ENCODE measurements around the gene DHX32. TPM values are rescaled to one million over a fixed set of nuclear protein-coding genes. Genes with fewer than 3 reads are reported as not detected.
"Not testable (repeated sequence)": the region's sequence is repeated elsewhere in the genome, so short reads cannot be mapped to it uniquely, and the experiment has no call there.

The DHX32 gene, protein sequence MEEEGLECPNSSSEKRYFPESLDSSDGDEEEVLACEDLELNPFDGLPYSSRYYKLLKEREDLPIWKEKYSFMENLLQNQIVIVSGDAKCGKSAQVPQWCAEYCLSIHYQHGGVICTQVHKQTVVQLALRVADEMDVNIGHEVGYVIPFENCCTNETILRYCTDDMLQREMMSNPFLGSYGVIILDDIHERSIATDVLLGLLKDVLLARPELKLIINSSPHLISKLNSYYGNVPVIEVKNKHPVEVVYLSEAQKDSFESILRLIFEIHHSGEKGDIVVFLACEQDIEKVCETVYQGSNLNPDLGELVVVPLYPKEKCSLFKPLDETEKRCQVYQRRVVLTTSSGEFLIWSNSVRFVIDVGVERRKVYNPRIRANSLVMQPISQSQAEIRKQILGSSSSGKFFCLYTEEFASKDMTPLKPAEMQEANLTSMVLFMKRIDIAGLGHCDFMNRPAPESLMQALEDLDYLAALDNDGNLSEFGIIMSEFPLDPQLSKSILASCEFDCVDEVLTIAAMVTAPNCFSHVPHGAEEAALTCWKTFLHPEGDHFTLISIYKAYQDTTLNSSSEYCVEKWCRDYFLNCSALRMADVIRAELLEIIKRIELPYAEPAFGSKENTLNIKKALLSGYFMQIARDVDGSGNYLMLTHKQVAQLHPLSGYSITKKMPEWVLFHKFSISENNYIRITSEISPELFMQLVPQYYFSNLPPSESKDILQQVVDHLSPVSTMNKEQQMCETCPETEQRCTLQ
- polyA plus RNA-seq (2013, experiment 1 of 2), result 8.4 TPM
- 8.0 TPM for polyA plus RNA-seq (2013, experiment 2 of 2)

DNA sequence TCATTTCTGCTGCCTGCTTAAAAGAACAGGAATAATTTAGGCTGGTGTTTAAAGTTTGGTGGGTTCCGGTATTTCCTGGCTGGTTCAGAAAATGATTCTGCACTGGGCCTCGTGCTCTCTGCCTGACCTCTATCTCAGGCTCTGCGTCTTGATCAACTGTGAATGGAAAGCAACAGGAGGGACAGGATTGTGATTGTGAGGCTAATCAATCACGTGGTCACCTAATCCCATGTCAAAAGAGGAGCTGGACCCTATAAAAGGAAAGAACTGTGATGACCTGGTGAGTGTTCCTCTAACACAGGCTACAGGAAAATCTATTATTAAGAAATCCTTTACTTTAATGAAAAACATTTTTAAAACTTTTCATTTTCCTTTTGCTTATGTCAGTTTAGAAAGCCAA lies at the start of gene DHX32:
DHX32 (minus strand) TSS at position 101 of the 400 bp plus-strand sequence. CDS start 468 bp downstream, outside the sequence.
- H3K4me2 ChIP-seq (ENCODE audit: low read length), result no peak within 1 kb of the TSS
- H2BK15ac ChIP-seq (replicated peaks; ENCODE audit: low read depth), result no peak within 1 kb of the TSS
- H4K5ac ChIP-seq (ENCODE audit: low read length), result no peak within 1 kb of the TSS
- no peak within 1 kb of the TSS for H3K4ac ChIP-seq (ENCODE audit: low read depth, low read length)
- H3K27me3 ChIP-seq (ENCODE audit: insufficient read depth, low read length, poor library complexity), result no peaks in the 10 kb centered on the region
- H3K27ac ChIP-seq (ENCODE audit: low read depth, low read length), result peak within 1 kb of the TSS; percentile 17
- H2BK120ac ChIP-seq (ENCODE audit: low read depth, low read length), result no peak within 1 kb of the TSS
- no peak within 1 kb of the TSS for H3K9ac ChIP-seq (ENCODE audit: low read length)
- no CpG with 5 or more reads among the region's 4 CpGs for WGBS (ENCODE audit: extremely low coverage, insufficient coverage, low lambda C conversion rate)
- no peak within 1 kb of the TSS for H2AK5ac ChIP-seq (ENCODE audit: low read length)
- no peaks in the 10 kb centered on the region for H3K36me3 ChIP-seq (ENCODE audit: control insufficient read depth, insufficient read depth, low read length)
- DNase-seq, result peak; percentile 91
- no peaks in the 10 kb centered on the region for H3K79me2 ChIP-seq (ENCODE audit: control insufficient read depth, insufficient read depth, low read length)
- no peaks in the 10 kb centered on the region for H3K79me1 ChIP-seq (ENCODE audit: low read length)
- no peak within 1 kb of the TSS for H3K4me3 ChIP-seq (ENCODE audit: low read length)
- H3K18ac ChIP-seq (ENCODE audit: low read length), result no peak within 1 kb of the TSS
- no peak within 1 kb of the TSS for H4K8ac ChIP-seq (ENCODE audit: low read depth, low read length)
- H3K4me1 ChIP-seq (ENCODE audit: control insufficient read depth, low read depth, low read length), result peaks cover 6% of the 10 kb centered on the region
- no peak within 1 kb of the TSS for H3K23ac ChIP-seq (ENCODE audit: low read length)
- H2BK5ac ChIP-seq (ENCODE audit: low read length), result no peak within 1 kb of the TSS
- no peak within 1 kb of the TSS for H3K56ac ChIP-seq (ENCODE audit: low read length)

DNA sequence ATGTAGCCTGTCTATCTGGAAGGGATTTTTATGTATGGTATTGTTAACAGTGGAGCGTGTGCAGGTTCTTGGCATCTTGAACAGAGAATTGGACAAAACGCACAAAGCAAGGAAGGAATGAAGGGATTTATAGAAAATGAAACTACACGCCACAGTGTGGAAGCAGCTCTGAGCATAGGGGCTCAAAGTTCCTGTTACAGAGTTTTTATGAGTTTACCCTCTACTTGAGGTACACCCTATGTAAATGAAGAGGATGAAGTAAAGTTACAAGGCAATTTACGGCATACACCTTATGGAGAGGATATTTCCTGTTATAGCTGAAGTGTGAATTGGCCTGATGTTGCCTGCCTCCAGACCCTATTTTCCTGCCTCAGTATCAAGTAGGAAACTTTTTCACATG lies 48.5 kb upstream of the DHX32 start:
- no peak overlapping the region for H4K8ac ChIP-seq (ENCODE audit: low read depth, low read length)
- H3K4me3 ChIP-seq (ENCODE audit: low read length), result no peak overlapping the region
- no peaks in the 10 kb centered on the region for H3K79me1 ChIP-seq (ENCODE audit: low read length)
- no peak overlapping the region for H2BK120ac ChIP-seq (ENCODE audit: low read depth, low read length)
- H3K23ac ChIP-seq (ENCODE audit: low read length), result no peak overlapping the region
- no peak overlapping the region for H4K5ac ChIP-seq (ENCODE audit: low read length)
- no peaks in the 10 kb centered on the region for H3K27me3 ChIP-seq (ENCODE audit: insufficient read depth, low read length, poor library complexity)
- no peaks in the 10 kb centered on the region for H3K79me2 ChIP-seq (ENCODE audit: control insufficient read depth, insufficient read depth, low read length)
- no peak overlapping the region for H2BK15ac ChIP-seq (replicated peaks; ENCODE audit: low read depth)
- H3K36me3 ChIP-seq (ENCODE audit: control insufficient read depth, insufficient read depth, low read length), result no peaks in the 10 kb centered on the region
- no peak overlapping the region for H3K18ac ChIP-seq (ENCODE audit: low read length)
- no peak overlapping the region for H2AK5ac ChIP-seq (ENCODE audit: low read length)
- no peak overlapping the region for H3K27ac ChIP-seq (ENCODE audit: low read depth, low read length)
- no peak overlapping the region for H3K56ac ChIP-seq (ENCODE audit: low read length)
- no peak for DNase-seq
- no peak overlapping the region for H3K4ac ChIP-seq (ENCODE audit: low read depth, low read length)
- WGBS (ENCODE audit: extremely low coverage, insufficient coverage, low lambda C conversion rate), result no CpG with 5 or more reads among the region's 4 CpGs
- H3K4me2 ChIP-seq (ENCODE audit: low read length), result no peak overlapping the region
- no peak overlapping the region for H2BK5ac ChIP-seq (ENCODE audit: low read length)
- H3K9ac ChIP-seq (ENCODE audit: low read length), result no peak overlapping the region
- H3K4me1 ChIP-seq (ENCODE audit: control insufficient read depth, low read depth, low read length), result no peaks in the 10 kb centered on the region

DNA sequence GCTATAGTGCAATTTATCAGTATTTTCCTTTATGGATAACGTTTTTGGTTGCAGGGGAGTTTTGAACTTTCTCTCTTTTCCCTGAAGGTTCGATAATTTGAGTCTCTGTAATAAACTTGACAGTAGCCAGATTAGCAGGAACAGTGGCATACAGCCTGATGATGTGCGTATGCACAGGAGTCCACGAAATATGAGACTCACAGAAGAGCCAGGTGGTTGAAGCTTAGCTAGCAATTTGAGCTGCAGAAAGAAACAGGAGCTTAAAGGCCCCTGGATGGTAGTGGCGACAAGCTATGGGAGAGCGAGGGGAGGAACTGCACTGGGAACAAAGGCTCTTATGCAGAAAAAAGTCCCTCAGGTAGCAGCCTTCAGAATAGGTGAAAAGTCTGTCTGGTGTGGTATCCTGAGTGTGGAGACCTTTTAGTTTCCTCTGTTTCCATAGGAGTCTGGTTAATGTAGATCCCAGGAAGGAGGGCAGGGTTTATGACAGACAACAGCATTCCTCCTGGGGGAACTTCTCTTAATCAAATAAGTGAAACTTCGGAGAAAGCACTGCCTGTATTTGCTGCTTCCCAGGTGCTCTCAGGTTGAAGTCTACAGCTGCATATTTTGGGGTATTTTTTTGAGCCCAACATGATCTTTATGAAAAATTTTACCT lies 48.0 kb upstream of the DHX32 start:
- H3K4ac ChIP-seq (ENCODE audit: low read depth, low read length), result no peak overlapping the region
- no peaks in the 10 kb centered on the region for H3K79me2 ChIP-seq (ENCODE audit: control insufficient read depth, insufficient read depth, low read length)
- H3K4me1 ChIP-seq (ENCODE audit: control insufficient read depth, low read depth, low read length), result no peaks in the 10 kb centered on the region
- no peak overlapping the region for H2AK5ac ChIP-seq (ENCODE audit: low read length)
- WGBS (ENCODE audit: extremely low coverage, insufficient coverage, low lambda C conversion rate), result no CpG with 5 or more reads among the region's 7 CpGs
- no peak overlapping the region for H3K23ac ChIP-seq (ENCODE audit: low read length)
- no peak overlapping the region for H2BK15ac ChIP-seq (replicated peaks; ENCODE audit: low read depth)
- no peak overlapping the region for H4K8ac ChIP-seq (ENCODE audit: low read depth, low read length)
- no peak overlapping the region for H3K4me2 ChIP-seq (ENCODE audit: low read length)
- H3K56ac ChIP-seq (ENCODE audit: low read length), result no peak overlapping the region
- H3K79me1 ChIP-seq (ENCODE audit: low read length), result no peaks in the 10 kb centered on the region
- DNase-seq, result no peak
- no peak overlapping the region for H3K27ac ChIP-seq (ENCODE audit: low read depth, low read length)
- H4K5ac ChIP-seq (ENCODE audit: low read length), result no peak overlapping the region
- H3K9ac ChIP-seq (ENCODE audit: low read length), result no peak overlapping the region
- H2BK5ac ChIP-seq (ENCODE audit: low read length), result no peak overlapping the region
- H3K4me3 ChIP-seq (ENCODE audit: low read length), result no peak overlapping the region
- no peaks in the 10 kb centered on the region for H3K27me3 ChIP-seq (ENCODE audit: insufficient read depth, low read length, poor library complexity)
- peak overlapping the region; percentile 14 for H3K18ac ChIP-seq (ENCODE audit: low read length)
- no peak overlapping the region for H2BK120ac ChIP-seq (ENCODE audit: low read depth, low read length)
- H3K36me3 ChIP-seq (ENCODE audit: control insufficient read depth, insufficient read depth, low read length), result no peaks in the 10 kb centered on the region

DNA sequence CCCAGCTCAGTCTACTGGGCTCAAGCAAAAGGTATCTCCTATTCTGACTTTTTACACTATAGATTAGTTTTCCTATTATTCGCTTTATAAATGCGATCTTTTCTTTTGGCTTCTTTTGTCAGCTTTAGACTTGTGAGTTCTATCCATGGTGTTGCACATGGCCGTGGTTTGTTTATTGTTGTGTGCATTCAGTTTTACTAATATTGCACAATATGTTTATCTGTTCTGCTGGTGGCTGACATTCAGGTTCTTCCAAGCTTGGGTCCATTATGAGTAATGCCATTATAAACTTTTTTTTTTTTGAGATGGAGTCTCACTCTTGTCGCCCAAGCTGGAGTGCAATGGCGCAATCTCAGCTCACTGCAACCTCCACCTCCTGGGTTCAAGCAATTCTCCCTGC lies 46.2 kb upstream of the DHX32 start:
- H3K4me1 ChIP-seq (ENCODE audit: control insufficient read depth, low read depth, low read length); H4K5ac ChIP-seq (ENCODE audit: low read length); H3K27ac ChIP-seq (ENCODE audit: low read depth, low read length); H2BK120ac ChIP-seq (ENCODE audit: low read depth, low read length); H3K4ac ChIP-seq (ENCODE audit: low read depth, low read length); H3K56ac ChIP-seq (ENCODE audit: low read length); H3K4me3 ChIP-seq (ENCODE audit: low read length); H4K8ac ChIP-seq (ENCODE audit: low read depth, low read length); H3K79me1 ChIP-seq (ENCODE audit: low read length); H3K23ac ChIP-seq (ENCODE audit: low read length); H2BK15ac ChIP-seq (replicated peaks; ENCODE audit: low read depth); H2AK5ac ChIP-seq (ENCODE audit: low read length); H3K36me3 ChIP-seq (ENCODE audit: control insufficient read depth, insufficient read depth, low read length); H3K79me2 ChIP-seq (ENCODE audit: control insufficient read depth, insufficient read depth, low read length); DNase-seq; H3K18ac ChIP-seq (ENCODE audit: low read length); H2BK5ac ChIP-seq (ENCODE audit: low read length); H3K4me2 ChIP-seq (ENCODE audit: low read length); H3K27me3 ChIP-seq (ENCODE audit: insufficient read depth, low read length, poor library complexity); H3K9ac ChIP-seq (ENCODE audit: low read length): not testable (repeated sequence)
- WGBS (ENCODE audit: extremely low coverage, insufficient coverage, low lambda C conversion rate), result no CpG with 5 or more reads among the region's 5 CpGs

DNA sequence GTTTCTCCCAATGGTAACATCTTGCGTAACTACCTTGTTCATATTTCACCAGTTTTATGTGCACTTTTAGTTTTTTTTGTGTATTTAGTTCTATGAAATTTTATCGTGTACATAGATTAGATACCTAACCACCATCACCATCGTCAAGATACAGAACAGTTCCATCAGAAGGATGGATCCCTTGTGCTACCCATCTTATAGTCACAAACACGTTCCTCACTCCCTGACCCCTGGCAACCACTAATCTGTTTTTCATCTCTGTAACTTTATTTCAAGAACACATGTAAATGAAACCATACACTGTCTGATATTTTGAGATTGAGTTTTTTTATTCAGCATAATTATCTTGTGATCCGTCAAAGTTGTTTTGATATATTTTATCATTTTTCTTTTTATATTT lies 45.2 kb upstream of the DHX32 start:
- Histone ChIP-seq H3K27me3 (ENCODE audit: insufficient read depth, low read length, poor library complexity) (no peaks in the 10 kb centered on the region), H3K79me1 (ENCODE audit: low read length) (no peaks in the 10 kb centered on the region), H3K4me2 (ENCODE audit: low read length) (no peak overlapping the region), H3K4ac (ENCODE audit: low read depth, low read length) (no peak overlapping the region), H2BK5ac (ENCODE audit: low read length) (no peak overlapping the region), H2BK15ac (replicated peaks; ENCODE audit: low read depth) (no peak overlapping the region), H2BK120ac (ENCODE audit: low read depth, low read length) (no peak overlapping the region), H3K4me1 (ENCODE audit: control insufficient read depth, low read depth, low read length) (no peaks in the 10 kb centered on the region), H3K18ac (ENCODE audit: low read length) (no peak overlapping the region), H2AK5ac (ENCODE audit: low read length) (no peak overlapping the region), H4K5ac (ENCODE audit: low read length) (no peak overlapping the region), H4K8ac (ENCODE audit: low read depth, low read length) (no peak overlapping the region), H3K23ac (ENCODE audit: low read length) (no peak overlapping the region), H3K79me2 (ENCODE audit: control insufficient read depth, insufficient read depth, low read length) (no peaks in the 10 kb centered on the region), H3K4me3 (ENCODE audit: low read length) (no peak overlapping the region), H3K56ac (ENCODE audit: low read length) (no peak overlapping the region), H3K36me3 (ENCODE audit: control insufficient read depth, insufficient read depth, low read length) (no peaks in the 10 kb centered on the region), H3K9ac (ENCODE audit: low read length) (no peak overlapping the region), H3K27ac (ENCODE audit: low read depth, low read length) (no peak overlapping the region)
- WGBS (ENCODE audit: extremely low coverage, insufficient coverage, low lambda C conversion rate), result no CpG with 5 or more reads among the region's 5 CpGs
- DNase-seq, result no peak
